HFFc6 (cell line): ENCODE results near the gene DGKZ. TPM values are rescaled to one million over a fixed set of nuclear protein-coding genes. Genes with fewer than 3 reads are reported as not detected.

Experiments
- DNase-seq: peaks from one replicate; pipeline ENCODE4 v3.0.0-alpha.2; 2018
- H3K27ac Mint-ChIP-seq: 2 replicates; pipeline ENCODE4 v1.8.0; 2020; ENCODE audit warnings: mild to moderate bottlenecking, mixed read lengths
- H3K27me3 Mint-ChIP-seq: 2 replicates; pipeline ENCODE4 v1.8.0; 2021; ENCODE audit warnings: mild to moderate bottlenecking, moderate library complexity, mixed read lengths; ENCODE audit not compliant: insufficient read depth
- H3K36me3 Mint-ChIP-seq: 2 replicates; pipeline ENCODE4 v1.8.0; 2021; ENCODE audit warnings: low read depth, mixed read lengths
- H3K4me1 Mint-ChIP-seq: 2 replicates; pipeline ENCODE4 v1.8.0; 2020; ENCODE audit warnings: low read depth, mixed read lengths
- H3K4me3 Mint-ChIP-seq: 2 replicates; pipeline ENCODE4 v1.8.0; 2020; ENCODE audit warnings: mild to moderate bottlenecking, moderate library complexity, mixed read lengths
- H3K9me3 Mint-ChIP-seq: 2 replicates; pipeline ENCODE4 v1.8.0; 2020; ENCODE audit warnings: mild to moderate bottlenecking, mixed read lengths
- total RNA-seq, 6 experiments: library from RNA; stranded (reverse); fragmentation: NEBNext Ultra II Directional; extraction: Animal tissue kit (Norgen Biotek cat#: 25700); gene quantifications; 2 replicates in 1 of 6; 3 replicates in 5 of 6; pipeline ENCODE4 v1.2.3, GENCODE V29; 2021
- TF ChIP-seq, protein P1 (sequence below): fragments of 200-600 bp; sonication (generic); IDR thresholded peaks from 2 replicates; pipeline ENCODE4 v1.5.0; 2021; ENCODE audit warnings: antibody characterized with exemption, mild to moderate bottlenecking

The DGKZ gene
- total RNA-seq, 6 experiments from 2014 or later = 40.4 to 49.8 (median 46.2) TPM

DNA sequence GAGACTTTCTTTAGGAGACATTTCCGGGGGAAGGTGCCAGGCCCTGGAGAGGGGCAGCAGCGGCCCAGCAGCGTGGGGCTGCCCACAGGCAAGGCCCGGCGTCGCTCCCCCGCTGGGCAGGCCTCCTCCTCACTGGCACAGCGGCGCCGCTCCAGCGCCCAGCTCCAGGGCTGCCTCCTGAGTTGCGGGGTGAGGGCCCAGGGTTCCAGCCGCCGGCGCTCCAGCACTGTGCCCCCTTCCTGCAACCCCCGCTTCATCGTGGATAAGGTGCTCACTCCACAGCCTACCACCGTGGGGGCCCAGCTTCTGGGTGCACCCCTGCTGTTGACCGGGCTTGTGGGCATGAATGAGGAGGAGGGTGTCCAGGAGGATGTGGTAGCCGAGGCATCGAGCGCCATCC lies 19.0 kb downstream of the DGKZ start:
- H3K9me3 Mint-ChIP-seq = no peaks in the 10 kb centered on the region
- TF ChIP-seq, protein P1, sequence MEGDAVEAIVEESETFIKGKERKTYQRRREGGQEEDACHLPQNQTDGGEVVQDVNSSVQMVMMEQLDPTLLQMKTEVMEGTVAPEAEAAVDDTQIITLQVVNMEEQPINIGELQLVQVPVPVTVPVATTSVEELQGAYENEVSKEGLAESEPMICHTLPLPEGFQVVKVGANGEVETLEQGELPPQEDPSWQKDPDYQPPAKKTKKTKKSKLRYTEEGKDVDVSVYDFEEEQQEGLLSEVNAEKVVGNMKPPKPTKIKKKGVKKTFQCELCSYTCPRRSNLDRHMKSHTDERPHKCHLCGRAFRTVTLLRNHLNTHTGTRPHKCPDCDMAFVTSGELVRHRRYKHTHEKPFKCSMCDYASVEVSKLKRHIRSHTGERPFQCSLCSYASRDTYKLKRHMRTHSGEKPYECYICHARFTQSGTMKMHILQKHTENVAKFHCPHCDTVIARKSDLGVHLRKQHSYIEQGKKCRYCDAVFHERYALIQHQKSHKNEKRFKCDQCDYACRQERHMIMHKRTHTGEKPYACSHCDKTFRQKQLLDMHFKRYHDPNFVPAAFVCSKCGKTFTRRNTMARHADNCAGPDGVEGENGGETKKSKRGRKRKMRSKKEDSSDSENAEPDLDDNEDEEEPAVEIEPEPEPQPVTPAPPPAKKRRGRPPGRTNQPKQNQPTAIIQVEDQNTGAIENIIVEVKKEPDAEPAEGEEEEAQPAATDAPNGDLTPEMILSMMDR = no peak
- no peak for DNase-seq
- peaks cover 23% of the 10 kb centered on the region for H3K4me1 Mint-ChIP-seq
- no peak overlapping the region for H3K27ac Mint-ChIP-seq
- no peaks in the 10 kb centered on the region for H3K36me3 Mint-ChIP-seq
- H3K4me3 Mint-ChIP-seq = no peak overlapping the region
- no peaks in the 10 kb centered on the region for H3K27me3 Mint-ChIP-seq

DNA sequence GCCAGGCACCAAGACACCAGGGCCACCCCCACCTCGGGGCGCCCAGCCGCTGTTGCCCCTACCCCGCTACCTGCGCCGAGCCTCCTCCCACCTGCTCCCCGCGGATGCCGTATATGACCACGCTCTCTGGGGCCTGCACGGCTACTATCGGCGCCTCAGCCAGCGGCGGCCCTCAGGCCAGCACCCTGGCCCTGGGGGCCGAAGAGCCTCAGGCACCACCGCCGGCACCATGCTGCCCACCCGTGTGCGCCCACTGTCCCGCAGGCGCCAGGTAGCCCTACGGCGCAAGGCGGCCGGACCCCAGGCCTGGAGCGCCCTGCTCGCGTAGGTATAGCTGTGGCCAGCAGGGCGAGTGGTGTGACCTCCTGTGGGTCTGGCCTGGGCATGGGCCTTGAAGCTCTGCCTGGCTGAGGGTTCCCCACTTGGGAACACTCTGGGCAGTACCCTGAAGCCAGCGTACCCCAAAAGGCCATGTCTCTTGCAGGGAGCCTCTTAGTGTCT lies 19.4 kb downstream of the DGKZ start:
- H3K4me1 Mint-ChIP-seq = peaks cover 21% of the 10 kb centered on the region
- no peak overlapping the region for H3K27ac Mint-ChIP-seq
- TF ChIP-seq, protein P1 = no peak

DNA sequence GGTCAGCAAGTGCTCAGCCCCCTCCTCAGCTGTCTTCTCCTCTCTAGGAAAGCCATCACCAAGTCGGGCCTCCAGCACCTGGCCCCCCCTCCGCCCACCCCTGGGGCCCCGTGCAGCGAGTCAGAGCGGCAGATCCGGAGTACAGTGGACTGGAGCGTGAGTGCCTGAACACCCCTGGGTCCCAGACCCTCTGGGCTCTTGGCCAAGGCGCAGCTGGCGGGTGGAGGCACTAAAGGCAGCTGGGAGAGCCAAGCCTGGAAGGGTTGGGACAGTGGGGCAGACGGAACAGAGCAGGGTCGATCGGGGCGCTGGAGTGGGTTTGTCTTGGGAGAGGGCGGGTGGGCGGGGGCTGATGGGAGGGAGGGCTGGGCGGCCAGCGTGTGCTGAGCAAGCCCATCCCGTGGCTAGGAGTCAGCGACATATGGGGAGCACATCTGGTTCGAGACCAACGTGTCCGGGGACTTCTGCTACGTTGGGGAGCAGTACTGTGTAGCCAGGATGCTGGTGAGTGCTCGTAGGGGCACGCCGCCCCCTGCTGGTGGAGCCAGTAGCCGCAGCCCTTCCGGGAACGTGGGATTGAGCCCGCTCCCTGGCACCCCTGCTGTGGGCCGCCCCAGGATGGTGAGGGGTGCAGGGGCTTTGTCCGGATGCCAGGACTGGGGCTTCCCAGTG lies 20.1 kb downstream of the DGKZ start:
- TF ChIP-seq, protein P1 = peak; percentile 97
- H3K27me3 Mint-ChIP-seq = no peaks in the 10 kb centered on the region
- H3K4me1 Mint-ChIP-seq = peaks cover 21% of the 10 kb centered on the region
- DNase-seq = peak; percentile 24
- H3K9me3 Mint-ChIP-seq = no peaks in the 10 kb centered on the region
- H3K4me3 Mint-ChIP-seq = no peak overlapping the region
- no peaks in the 10 kb centered on the region for H3K36me3 Mint-ChIP-seq
- no peak overlapping the region for H3K27ac Mint-ChIP-seq

More for the DNA sequence above, 19.4 kb downstream of the DGKZ start:
- Mint-ChIP-seq H3K4me3 (no peak overlapping the region), H3K27me3 (no peaks in the 10 kb centered on the region), H3K36me3 (no peaks in the 10 kb centered on the region), H3K9me3 (no peaks in the 10 kb centered on the region)
- DNase-seq = no peak

DNA sequence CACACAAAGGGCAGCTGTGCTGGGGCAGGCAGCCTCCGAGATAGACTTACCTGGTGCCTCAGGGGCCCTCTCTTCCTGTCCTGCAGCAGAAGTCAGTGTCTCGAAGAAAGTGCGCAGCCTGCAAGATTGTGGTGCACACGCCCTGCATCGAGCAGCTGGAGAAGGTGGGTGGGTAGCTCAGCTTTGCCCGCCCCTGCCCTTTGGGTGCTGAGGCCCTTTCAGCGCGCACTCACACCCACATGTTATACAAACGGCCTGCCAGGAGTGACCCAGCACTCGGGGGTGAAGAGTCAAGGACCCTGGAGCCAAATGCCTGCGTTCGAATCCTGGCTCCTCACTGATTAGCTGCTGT lies 20.6 kb downstream of the DGKZ start:
- Mint-ChIP-seq H3K4me1 (peaks cover 15% of the 10 kb centered on the region), H3K4me3 (no peak overlapping the region), H3K27ac (no peak overlapping the region), H3K27me3 (no peaks in the 10 kb centered on the region), H3K9me3 (no peaks in the 10 kb centered on the region), H3K36me3 (no peaks in the 10 kb centered on the region)
- DNase-seq = no peak
- TF ChIP-seq, protein P1 = peak; percentile 64

DNA sequence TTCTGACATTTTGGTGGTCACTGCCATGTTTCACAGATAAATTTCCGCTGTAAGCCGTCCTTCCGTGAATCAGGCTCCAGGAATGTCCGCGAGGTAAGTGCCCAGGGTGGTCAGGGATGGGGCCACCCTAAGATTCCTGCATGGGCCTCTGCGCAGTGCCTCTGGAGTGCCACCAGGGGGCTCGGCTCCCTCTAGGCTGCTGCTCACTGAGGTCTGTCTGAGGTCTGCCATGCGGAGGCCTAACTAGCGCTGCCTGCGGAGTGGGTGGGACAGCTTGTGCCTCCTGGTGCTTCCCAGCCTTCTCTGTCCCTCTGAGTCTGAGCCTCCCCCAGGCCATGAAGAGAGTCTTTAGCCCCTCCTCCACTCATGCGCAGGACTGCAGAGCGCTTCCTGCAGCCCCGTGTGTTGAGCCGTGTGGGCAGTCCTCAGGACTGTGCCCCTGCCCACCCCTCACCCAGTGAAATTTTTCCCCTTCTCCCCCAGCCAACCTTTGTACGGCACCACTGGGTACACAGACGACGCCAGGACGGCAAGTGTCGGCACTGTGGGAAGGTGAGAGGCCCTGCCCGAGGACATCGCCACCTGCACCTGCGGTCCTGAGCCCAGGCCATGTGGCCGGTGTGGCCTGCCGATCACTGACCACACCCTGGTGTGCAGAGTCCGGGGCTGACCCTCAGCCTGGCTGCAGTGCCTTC lies 22.3 kb downstream of the DGKZ start:
- DNase-seq = peak; percentile 54
- no peaks in the 10 kb centered on the region for H3K9me3 Mint-ChIP-seq
- H3K27me3 Mint-ChIP-seq = no peaks in the 10 kb centered on the region
- H3K4me3 Mint-ChIP-seq = no peak overlapping the region
- TF ChIP-seq, protein P1 = peak; percentile 93
- H3K4me1 Mint-ChIP-seq = peaks cover 10% of the 10 kb centered on the region
- H3K27ac Mint-ChIP-seq = no peak overlapping the region
- no peaks in the 10 kb centered on the region for H3K36me3 Mint-ChIP-seq
